GM12873 (cell line): ENCODE results near the gene GLDN.

Source experiments
- TF ChIP-seq, protein P1 (sequence below): IDR thresholded peaks from 2 replicates; pipeline ENCODE4 v1.5.1; 2012; ENCODE audit warnings: low read depth, mild to moderate bottlenecking, moderate library complexity, low read length, control low read depth; ENCODE audit not compliant: insufficient read depth; ENCODE audit errors: missing control alignments

Gene GLDN

DNA sequence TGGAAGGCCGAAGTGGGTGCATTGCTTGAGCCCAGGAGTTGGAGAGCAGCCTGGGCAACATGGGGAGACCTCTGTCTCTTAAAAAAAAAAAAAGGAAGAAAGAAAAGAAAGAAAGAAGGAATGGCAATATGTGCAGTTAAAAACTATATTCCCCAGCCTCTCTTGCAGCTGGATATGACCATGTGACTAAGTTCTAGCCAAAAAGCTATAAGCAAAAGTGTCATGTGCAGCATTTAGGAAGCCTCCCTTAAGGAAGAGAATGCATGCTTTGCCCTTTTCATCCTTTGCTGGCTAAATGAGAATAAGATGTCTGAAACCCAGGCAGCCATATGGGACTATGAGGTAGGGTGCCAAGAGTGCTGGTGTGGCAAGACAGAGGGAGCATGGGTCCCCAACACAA is 24.8 kb upstream of the GLDN start:
- TF ChIP-seq, protein P1, sequence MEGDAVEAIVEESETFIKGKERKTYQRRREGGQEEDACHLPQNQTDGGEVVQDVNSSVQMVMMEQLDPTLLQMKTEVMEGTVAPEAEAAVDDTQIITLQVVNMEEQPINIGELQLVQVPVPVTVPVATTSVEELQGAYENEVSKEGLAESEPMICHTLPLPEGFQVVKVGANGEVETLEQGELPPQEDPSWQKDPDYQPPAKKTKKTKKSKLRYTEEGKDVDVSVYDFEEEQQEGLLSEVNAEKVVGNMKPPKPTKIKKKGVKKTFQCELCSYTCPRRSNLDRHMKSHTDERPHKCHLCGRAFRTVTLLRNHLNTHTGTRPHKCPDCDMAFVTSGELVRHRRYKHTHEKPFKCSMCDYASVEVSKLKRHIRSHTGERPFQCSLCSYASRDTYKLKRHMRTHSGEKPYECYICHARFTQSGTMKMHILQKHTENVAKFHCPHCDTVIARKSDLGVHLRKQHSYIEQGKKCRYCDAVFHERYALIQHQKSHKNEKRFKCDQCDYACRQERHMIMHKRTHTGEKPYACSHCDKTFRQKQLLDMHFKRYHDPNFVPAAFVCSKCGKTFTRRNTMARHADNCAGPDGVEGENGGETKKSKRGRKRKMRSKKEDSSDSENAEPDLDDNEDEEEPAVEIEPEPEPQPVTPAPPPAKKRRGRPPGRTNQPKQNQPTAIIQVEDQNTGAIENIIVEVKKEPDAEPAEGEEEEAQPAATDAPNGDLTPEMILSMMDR = no peak

DNA sequence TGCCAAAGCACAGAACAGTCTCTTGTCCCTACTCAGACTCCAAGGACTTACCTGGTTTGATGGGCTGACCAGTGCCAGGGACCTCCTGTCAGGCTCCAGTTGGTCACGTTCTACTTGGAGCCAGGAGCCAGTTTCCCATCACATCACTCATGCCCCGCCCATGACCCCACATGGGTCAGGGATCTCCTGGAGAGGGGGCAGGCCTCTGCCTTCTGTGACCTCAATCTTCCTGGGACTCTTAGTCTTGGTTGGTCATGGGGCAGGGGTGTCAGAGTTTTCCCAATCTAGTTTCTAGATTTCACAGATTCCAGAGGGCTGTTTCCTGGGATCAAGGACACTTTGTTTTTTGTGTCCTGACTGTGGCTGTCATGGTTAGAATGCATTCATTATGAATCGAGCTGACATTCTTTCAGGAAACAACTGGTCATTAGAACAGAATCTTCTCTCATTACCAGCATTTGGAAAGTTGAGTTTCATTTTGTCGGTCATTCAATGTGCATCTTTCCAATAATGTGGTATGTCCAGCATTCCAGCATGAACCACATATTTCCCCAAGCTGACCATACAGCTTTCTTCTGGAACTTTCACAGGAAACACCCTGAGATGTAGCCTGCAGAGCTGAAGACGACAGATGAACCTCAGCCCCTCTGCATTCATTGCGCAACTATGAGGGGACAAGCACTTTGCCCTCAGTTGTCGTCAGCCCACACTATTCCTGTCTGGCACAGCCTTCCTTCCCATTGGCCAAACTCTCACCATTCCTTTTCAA is 22.9 kb upstream of the GLDN start:
- TF ChIP-seq, protein P1 = no peak

DNA sequence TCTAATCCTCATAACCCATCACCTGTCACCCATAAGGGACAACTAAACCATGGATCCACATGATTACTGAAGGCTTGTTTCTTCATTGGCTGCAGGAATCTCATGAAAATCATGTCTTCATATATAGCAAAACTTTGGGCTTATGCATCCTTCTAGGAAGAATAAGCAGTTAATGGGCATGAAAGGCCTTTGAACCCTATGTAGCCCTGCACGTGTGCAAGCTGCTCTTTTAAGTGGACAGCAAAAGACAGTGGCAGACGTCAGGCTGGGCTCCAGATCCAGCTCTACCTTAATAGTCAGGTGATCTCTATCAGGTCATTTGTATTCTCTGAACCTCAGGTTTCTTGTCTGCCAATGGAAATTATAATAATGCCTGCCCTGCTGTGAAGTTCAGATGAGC is 21.9 kb upstream of the GLDN start:
- TF ChIP-seq, protein P1 = no peak

DNA sequence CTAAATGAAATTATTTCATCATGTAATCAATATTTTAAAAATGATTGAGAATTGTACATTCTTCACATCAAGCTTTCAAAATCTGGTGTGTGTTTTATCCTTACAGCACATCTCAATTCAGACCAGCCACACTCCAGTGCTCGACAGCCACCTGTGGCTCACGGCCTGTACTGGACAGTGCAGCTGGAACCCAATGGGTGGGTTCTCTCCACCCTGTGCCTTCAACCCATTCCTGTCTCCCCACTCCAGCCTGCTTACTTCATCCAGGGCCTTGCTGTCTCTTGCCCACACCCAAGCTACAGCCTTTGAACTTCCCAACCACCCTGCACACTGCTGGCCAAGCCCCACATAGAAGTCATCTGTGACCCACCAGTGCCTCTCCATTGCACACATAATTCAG is 20.6 kb upstream of the GLDN start:
- TF ChIP-seq, protein P1 = no peak

DNA sequence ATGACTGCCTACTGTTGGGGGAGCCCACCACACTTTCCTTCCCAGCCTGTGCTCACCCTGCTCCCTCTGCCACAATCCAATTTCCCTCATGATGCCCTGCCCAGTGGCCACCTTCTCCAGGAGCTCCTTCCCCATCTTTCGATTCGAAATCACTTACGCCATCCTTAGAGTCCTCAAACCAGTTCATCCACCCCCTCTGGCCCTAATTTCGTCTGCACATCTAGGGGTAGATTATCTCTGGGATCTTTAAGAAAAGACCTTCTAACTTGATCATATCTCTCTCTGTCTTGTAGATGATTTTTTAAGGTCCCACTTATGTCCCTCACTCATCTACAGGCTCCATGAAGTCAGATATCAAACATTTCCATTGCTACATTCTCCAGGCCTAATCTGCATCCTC is 20.1 kb upstream of the GLDN start:
- TF ChIP-seq, protein P1 = no peak

DNA sequence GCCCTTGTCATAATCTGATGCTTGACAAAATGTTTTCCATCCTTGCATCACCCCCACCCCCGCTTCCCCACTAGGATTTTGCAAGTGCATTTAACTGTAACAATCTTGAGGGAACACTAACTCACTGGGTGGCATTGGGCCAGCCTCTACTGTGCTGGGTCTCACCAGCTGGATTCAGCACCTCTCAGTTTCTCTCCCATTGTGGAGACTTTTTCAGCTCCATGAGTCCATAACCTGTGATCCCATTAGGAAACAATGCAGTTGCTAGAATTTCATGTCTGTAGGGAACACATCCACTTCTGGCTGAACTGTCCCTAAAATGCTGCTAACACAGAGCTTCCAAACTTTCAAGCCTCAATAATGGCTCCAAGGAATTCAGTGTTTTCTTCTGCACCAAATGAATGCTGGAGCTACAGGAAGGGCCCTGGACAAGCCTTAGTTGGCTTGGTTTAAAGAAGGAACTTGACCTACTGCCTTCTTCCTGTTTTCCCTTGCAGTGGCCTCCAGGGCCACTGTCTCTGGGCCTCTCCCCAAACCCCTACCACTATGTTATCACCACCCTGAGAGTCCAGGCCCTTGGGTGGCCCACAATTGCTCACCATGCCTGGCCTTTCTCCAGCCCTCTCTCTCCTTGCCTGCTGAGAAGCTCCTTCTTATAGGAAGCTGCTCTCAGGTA is 18.7 kb upstream of the GLDN start:
- TF ChIP-seq, protein P1 = no peak

DNA sequence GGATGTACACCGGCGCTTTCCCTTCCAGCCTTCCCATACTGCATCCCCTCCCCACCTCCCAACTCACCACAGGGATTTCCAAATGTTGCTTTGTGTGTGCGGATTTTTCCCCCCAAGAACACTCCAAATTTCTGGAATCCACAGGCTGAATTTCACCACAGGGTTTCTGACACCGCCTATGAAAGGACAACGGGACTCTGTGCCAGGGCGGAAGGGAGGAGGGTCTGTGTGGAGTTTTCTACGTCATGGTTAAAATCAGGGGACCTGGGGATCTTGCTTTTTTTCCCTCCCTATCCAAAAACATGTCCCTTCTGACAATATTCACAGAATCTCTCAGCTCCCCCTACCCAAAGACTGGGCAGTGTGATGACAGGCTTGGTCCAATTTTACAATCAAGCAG is 17.7 kb upstream of the GLDN start:
- TF ChIP-seq, protein P1 = no peak
